Loucy (cell line): ENCODE results near the gene ASTN2.

Source experiments
- H2AFZ ChIP-seq: fragments of 200-600 bp; sonication (generic); 2 replicates; pipeline ENCODE4 v1.6.0; 2016; ENCODE audit warnings: antibody characterized with exemption, mild to moderate bottlenecking, low read length, moderate library complexity
- H3F3A ChIP-seq: fragments of 200-600 bp; 2 replicates; pipeline ENCODE4 v1.6.0; 2016; ENCODE audit warnings: antibody characterized with exemption, low read depth, mild to moderate bottlenecking
- H3K27me3 ChIP-seq: fragments of 200-600 bp; sonication (generic); 2 replicates; pipeline ENCODE4 v1.6.1; 2014; ENCODE audit warnings: low read length, mild to moderate bottlenecking; ENCODE audit not compliant: insufficient read depth, poor library complexity, severe bottlenecking
- H3K36me3 ChIP-seq: fragments of 200-600 bp; sonication (generic); 2 replicates; pipeline ENCODE4 v1.6.1; 2016; ENCODE audit warnings: low read length; ENCODE audit not compliant: insufficient read depth
- H3K4me1 ChIP-seq: fragments of 200-600 bp; sonication (generic); 2 replicates; pipeline ENCODE4 v1.5.1; 2014; ENCODE audit warnings: low read length, mild to moderate bottlenecking; ENCODE audit not compliant: insufficient read depth, poor library complexity, severe bottlenecking
- H3K4me2 ChIP-seq: fragments of 200-600 bp; sonication (generic); 2 replicates; pipeline ENCODE4 v1.6.0; 2014; ENCODE audit warnings: antibody characterized with exemption, low read length, low read depth, mild to moderate bottlenecking; ENCODE audit not compliant: poor library complexity, severe bottlenecking
- H3K4me3 ChIP-seq: fragments of 200-600 bp; sonication (generic); 2 replicates; pipeline ENCODE4 v1.5.1; 2014; ENCODE audit warnings: low read length, mild to moderate bottlenecking, mixed read lengths; ENCODE audit not compliant: poor library complexity, severe bottlenecking
- H3K79me2 ChIP-seq: fragments of 200-600 bp; sonication (generic); 2 replicates; pipeline ENCODE4 v1.6.1; 2014; ENCODE audit warnings: low read length; ENCODE audit not compliant: insufficient read depth
- H3K9ac ChIP-seq: fragments of 200-600 bp; sonication (generic); 2 replicates; pipeline ENCODE4 v1.6.0; 2014; ENCODE audit warnings: mild to moderate bottlenecking, low read depth, low read length, moderate library complexity; ENCODE audit not compliant: poor library complexity, severe bottlenecking
- H3K9me2 ChIP-seq: fragments of 200-600 bp; sonication (generic); replicated peaks from 2 replicates; pipeline ENCODE4 v1.6.1; 2016; ENCODE audit warnings: low read depth, low read length, mixed read lengths
- H3K9me3 ChIP-seq: fragments of 200-600 bp; sonication (generic); 2 replicates; pipeline ENCODE4 v1.6.1; 2014; ENCODE audit warnings: mild to moderate bottlenecking, antibody characterized with exemption, low read length, low read depth; ENCODE audit not compliant: insufficient read depth
- H4K20me1 ChIP-seq: fragments of 200-600 bp; sonication (generic); 2 replicates; pipeline ENCODE4 v1.6.0; 2014; ENCODE audit warnings: antibody characterized with exemption, low read length, mild to moderate bottlenecking; ENCODE audit not compliant: insufficient read depth, poor library complexity, severe bottlenecking
- CTCF ChIP-seq: fragments of 200-600 bp; sonication (generic); conservative IDR thresholded peaks from 2 replicates; pipeline ENCODE4 v1.5.1; 2014; ENCODE audit warnings: mild to moderate bottlenecking, antibody characterized with exemption, low read length
- EZH2phosphoT487 ChIP-seq: fragments of 200-600 bp; IDR thresholded peaks from 2 replicates; pipeline ENCODE4 v1.6.1; 2018; ENCODE audit warnings: antibody characterized with exemption, mild to moderate bottlenecking, moderate library complexity, borderline replicate concordance

ASTN2 gene

GRCh38 chr9:116617389-116617788 lies 797.5 kb downstream of the ASTN2 start:
- H3K9me2 ChIP-seq: no peaks in the 10 kb centered on the region
- H3K36me3 ChIP-seq: no peaks in the 10 kb centered on the region
- H2AFZ ChIP-seq: no peak overlapping the region

GRCh38 chr9:116616304-116616914 lies 798.4 kb downstream of the ASTN2 start:
- Histone ChIP-seq H3K9me3 (no peaks in the 10 kb centered on the region), H3K4me1 (no peaks in the 10 kb centered on the region), H4K20me1 (no peaks in the 10 kb centered on the region), H3K4me2 (no peak overlapping the region), H3K9me2 (no peaks in the 10 kb centered on the region), H3K27me3 (no peaks in the 10 kb centered on the region), H2AFZ (no peak overlapping the region), H3K36me3 (no peaks in the 10 kb centered on the region), H3K4me3 (no peak overlapping the region), H3F3A (no peaks in the 10 kb centered on the region), H3K79me2 (no peaks in the 10 kb centered on the region), H3K9ac (no peak overlapping the region)
- TF ChIP-seq EZH2phosphoT487 (no peak), CTCF (no peak)

More at GRCh38 chr9:116617389-116617788, 797.5 kb downstream of the ASTN2 start:
- Histone ChIP-seq H3F3A (no peaks in the 10 kb centered on the region), H3K4me3 (no peak overlapping the region), H3K27me3 (no peaks in the 10 kb centered on the region), H3K4me1 (no peaks in the 10 kb centered on the region), H3K9me3 (no peaks in the 10 kb centered on the region), H3K4me2 (no peak overlapping the region), H3K9ac (no peak overlapping the region), H4K20me1 (no peaks in the 10 kb centered on the region), H3K79me2 (no peaks in the 10 kb centered on the region)
- TF ChIP-seq CTCF (no peak), EZH2phosphoT487 (no peak)

DNA sequence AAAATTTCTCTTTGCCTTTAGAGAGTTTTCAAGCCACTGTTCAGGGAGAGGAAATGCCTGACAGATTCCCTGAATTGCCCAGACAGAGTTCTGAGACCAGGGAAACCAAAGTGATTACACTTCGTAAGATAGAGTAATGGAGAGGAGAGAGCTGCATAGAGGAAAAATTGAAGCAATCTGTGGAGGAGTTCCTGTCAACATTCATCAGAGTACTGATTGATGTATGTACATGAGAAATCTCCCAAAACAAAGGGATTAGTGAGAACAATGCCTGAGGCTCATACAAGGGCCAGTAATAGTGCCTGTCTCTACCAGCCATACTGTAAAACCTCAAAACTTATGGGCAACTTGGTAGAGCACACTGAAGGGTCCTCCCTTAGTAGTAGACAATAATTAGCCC lies 806.8 kb downstream of the ASTN2 start:
- Histone ChIP-seq H3K79me2 (no peaks in the 10 kb centered on the region), H3K27me3 (no peaks in the 10 kb centered on the region), H3K9me3 (no peaks in the 10 kb centered on the region), H2AFZ (no peak overlapping the region), H3K9me2 (no peaks in the 10 kb centered on the region), H3K9ac (no peak overlapping the region), H3K4me2 (no peak overlapping the region), H3K4me3 (no peak overlapping the region), H3F3A (no peaks in the 10 kb centered on the region), H3K4me1 (no peaks in the 10 kb centered on the region), H3K36me3 (no peaks in the 10 kb centered on the region), H4K20me1 (no peaks in the 10 kb centered on the region)
- TF ChIP-seq CTCF: no peak
- no peak for TF ChIP-seq EZH2phosphoT487
